ENCODE data around the gene SOAT1. TPM values are rescaled to one million over a fixed set of nuclear protein-coding genes. Genes with fewer than 3 reads are reported as not detected.

SOAT1 gene
- polyA plus RNA-seq, 1 of the 3 experiments (the other 2 are of a cell fraction), result 8.1 TPM

DNA sequence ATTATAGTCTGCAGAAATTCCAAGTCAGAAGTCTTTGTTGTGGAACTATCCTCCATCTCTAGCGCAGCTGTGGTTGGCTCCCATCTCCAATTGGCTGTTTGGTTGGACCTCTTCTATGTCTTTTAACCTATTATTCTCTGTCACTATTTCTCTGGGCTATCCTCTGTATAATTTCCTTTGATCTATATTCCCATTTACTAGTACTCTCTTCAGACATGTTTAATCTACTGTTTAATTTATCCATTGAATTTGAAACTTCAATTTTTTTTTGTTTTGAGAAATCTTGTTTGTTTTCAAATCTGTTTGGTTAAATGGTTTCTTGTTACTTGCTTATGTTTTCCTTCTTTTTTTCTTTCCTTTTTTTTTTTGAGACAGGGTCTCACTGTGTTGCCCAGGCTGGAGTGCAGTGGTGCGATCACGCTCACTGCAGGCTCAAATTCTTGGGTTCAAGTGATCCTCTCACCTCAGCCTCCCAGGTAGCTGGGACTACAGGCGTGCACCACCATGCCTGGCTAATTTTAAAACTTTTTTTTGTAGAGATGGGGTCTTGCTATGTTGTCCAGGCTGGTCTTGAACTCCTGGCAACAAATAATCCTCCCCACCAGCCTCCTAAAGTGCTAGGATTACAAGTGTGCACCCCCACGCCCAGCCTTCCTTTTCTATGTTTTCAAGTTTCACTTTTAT lies 28.1 kb downstream of the SOAT1 start:
- H3K4me1 ChIP-seq (ENCODE audit: control insufficient read depth in 1 of 2, insufficient read depth in 2 of 2, low read depth in 1 of 2, low read length in 1 of 2), result no peaks in the 10 kb centered on the region
- H3K4me2 ChIP-seq, result no peak overlapping the region
- 95% methylated on average over 5 of the region's 5 CpGs for WGBS (ENCODE audit: low lambda C conversion rate)
- peaks cover 6 to 49% of the 10 kb centered on the region in 2 experiments for H3K36me3 ChIP-seq (replicated peaks in 1 of 2; ENCODE audit: control insufficient read depth in 1 of 2, insufficient read depth in 2 of 2, low read length in 1 of 2)
- ChIA-PET POLR2A (no interaction called here), CTCF (no interaction called here)
- H3K79me2 ChIP-seq (ENCODE audit: insufficient read depth), result peaks cover 41% of the 10 kb centered on the region
- no peak overlapping the region for H2AFZ ChIP-seq (ENCODE audit: low read depth)
- H3K27me3 ChIP-seq (ENCODE audit: insufficient read depth), result no peaks in the 10 kb centered on the region
- no peak overlapping the region for H3K4me3 ChIP-seq (ENCODE audit: low read depth in 2 of 2, low read length in 1 of 2)
- H3K9me3 ChIP-seq, result peaks cover 12% of the 10 kb centered on the region; the same call in 1 of the 2 replicates
- TF ChIP-seq SMC3 (IDR thresholded peaks at IDR 0.05; ENCODE audit: low read depth, low read length) (no peak), RAD21 (IDR thresholded peaks at IDR 0.05; ENCODE audit: low read length) (no peak), FOXJ3 (CRISPR knock-in tag; IDR thresholded peaks at IDR 0.05) (no peak), TAF1 (IDR thresholded peaks at IDR 0.05; ENCODE audit: borderline replicate concordance, low read depth, low read length) (no peak), YY1 (IDR thresholded peaks at IDR 0.05; ENCODE audit: low read depth) (no peak)
- TF ChIP-seq, protein P1, sequence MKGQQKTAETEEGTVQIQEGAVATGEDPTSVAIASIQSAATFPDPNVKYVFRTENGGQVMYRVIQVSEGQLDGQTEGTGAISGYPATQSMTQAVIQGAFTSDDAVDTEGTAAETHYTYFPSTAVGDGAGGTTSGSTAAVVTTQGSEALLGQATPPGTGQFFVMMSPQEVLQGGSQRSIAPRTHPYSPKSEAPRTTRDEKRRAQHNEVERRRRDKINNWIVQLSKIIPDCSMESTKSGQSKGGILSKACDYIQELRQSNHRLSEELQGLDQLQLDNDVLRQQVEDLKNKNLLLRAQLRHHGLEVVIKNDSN (IDR thresholded peaks at IDR 0.05; ENCODE audit: borderline replicate concordance, low read depth), result no peak
- H4K20me1 ChIP-seq (ENCODE audit: insufficient read depth), result no peaks in the 10 kb centered on the region
- no peaks in the 10 kb centered on the region for H3K9me2 ChIP-seq
- H3K27ac ChIP-seq (ENCODE audit: low read depth in 2 of 2, low read length in 1 of 2), result no peak overlapping the region
- no peak overlapping the region for H3K9ac ChIP-seq
- H3F3A ChIP-seq (replicated peaks; ENCODE audit: insufficient read depth), result no peaks in the 10 kb centered on the region
- DNase-seq, result no peak

- POLR2A ChIA-PET, result no interaction called here
- Histone ChIP-seq H3K4me3 (ENCODE audit: low read depth in 2 of 2, low read length in 1 of 2) (no peak overlapping the region), H3F3A (replicated peaks; ENCODE audit: insufficient read depth) (no peaks in the 10 kb centered on the region), H3K9me2 (no peaks in the 10 kb centered on the region), H3K9me3 (peaks cover 12% of the 10 kb centered on the region; the same call in 1 of the 2 replicates), H3K27ac (ENCODE audit: low read depth in 2 of 2, low read length in 1 of 2) (no peak overlapping the region), H4K20me1 (ENCODE audit: insufficient read depth) (no peaks in the 10 kb centered on the region), H2AFZ (ENCODE audit: low read depth) (no peak overlapping the region), H3K27me3 (ENCODE audit: insufficient read depth) (no peaks in the 10 kb centered on the region), H3K36me3 (replicated peaks in 1 of 2; ENCODE audit: control insufficient read depth in 1 of 2, insufficient read depth in 2 of 2, low read length in 1 of 2) (peaks cover 8 to 53% of the 10 kb centered on the region in 2 experiments), H3K4me2 (no peak overlapping the region), H3K4me1 (ENCODE audit: control insufficient read depth in 1 of 2, insufficient read depth in 2 of 2, low read depth in 1 of 2, low read length in 1 of 2) (no peaks in the 10 kb centered on the region), H3K9ac (no peak overlapping the region), H3K79me2 (ENCODE audit: insufficient read depth) (peaks cover 41% of the 10 kb centered on the region)
- CTCF ChIA-PET, result no interaction called here
- DNase-seq, result no peak
- 81% methylated on average over 3 of the region's 3 CpGs for WGBS (ENCODE audit: low lambda C conversion rate)
- TF ChIP-seq YY1 (IDR thresholded peaks at IDR 0.05; ENCODE audit: low read depth), result no peak
- no peak for TF ChIP-seq RCOR1 (IDR thresholded peaks at IDR 0.05; ENCODE audit: low read length)
- TF ChIP-seq, protein P2, sequence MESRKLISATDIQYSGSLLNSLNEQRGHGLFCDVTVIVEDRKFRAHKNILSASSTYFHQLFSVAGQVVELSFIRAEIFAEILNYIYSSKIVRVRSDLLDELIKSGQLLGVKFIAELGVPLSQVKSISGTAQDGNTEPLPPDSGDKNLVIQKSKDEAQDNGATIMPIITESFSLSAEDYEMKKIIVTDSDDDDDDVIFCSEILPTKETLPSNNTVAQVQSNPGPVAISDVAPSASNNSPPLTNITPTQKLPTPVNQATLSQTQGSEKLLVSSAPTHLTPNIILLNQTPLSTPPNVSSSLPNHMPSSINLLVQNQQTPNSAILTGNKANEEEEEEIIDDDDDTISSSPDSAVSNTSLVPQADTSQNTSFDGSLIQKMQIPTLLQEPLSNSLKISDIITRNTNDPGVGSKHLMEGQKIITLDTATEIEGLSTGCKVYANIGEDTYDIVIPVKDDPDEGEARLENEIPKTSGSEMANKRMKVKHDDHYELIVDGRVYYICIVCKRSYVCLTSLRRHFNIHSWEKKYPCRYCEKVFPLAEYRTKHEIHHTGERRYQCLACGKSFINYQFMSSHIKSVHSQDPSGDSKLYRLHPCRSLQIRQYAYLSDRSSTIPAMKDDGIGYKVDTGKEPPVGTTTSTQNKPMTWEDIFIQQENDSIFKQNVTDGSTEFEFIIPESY (IDR thresholded peaks at IDR 0.05; ENCODE audit: borderline replicate concordance, low read depth), result no peak
- TF ChIP-seq CHD2 (IDR thresholded peaks at IDR 0.05; ENCODE audit: low read length, partially characterized antibody), result no peak
- TF ChIP-seq POLR2AphosphoS5 (IDR thresholded peaks at IDR 0.05; ENCODE audit: low read depth, low read length), result no peak
- no peak for TF ChIP-seq FOXM1 (IDR thresholded peaks at IDR 0.05; ENCODE audit: low read depth)
- no peak for TF ChIP-seq MAX (IDR thresholded peaks at IDR 0.05; ENCODE audit: low read depth)
- no peak for TF ChIP-seq TAF1 (IDR thresholded peaks at IDR 0.05; ENCODE audit: borderline replicate concordance, low read depth, low read length)
- TF ChIP-seq, protein P3, sequence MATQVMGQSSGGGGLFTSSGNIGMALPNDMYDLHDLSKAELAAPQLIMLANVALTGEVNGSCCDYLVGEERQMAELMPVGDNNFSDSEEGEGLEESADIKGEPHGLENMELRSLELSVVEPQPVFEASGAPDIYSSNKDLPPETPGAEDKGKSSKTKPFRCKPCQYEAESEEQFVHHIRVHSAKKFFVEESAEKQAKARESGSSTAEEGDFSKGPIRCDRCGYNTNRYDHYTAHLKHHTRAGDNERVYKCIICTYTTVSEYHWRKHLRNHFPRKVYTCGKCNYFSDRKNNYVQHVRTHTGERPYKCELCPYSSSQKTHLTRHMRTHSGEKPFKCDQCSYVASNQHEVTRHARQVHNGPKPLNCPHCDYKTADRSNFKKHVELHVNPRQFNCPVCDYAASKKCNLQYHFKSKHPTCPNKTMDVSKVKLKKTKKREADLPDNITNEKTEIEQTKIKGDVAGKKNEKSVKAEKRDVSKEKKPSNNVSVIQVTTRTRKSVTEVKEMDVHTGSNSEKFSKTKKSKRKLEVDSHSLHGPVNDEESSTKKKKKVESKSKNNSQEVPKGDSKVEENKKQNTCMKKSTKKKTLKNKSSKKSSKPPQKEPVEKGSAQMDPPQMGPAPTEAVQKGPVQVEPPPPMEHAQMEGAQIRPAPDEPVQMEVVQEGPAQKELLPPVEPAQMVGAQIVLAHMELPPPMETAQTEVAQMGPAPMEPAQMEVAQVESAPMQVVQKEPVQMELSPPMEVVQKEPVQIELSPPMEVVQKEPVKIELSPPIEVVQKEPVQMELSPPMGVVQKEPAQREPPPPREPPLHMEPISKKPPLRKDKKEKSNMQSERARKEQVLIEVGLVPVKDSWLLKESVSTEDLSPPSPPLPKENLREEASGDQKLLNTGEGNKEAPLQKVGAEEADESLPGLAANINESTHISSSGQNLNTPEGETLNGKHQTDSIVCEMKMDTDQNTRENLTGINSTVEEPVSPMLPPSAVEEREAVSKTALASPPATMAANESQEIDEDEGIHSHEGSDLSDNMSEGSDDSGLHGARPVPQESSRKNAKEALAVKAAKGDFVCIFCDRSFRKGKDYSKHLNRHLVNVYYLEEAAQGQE (IDR thresholded peaks at IDR 0.05; ENCODE audit: low read depth, low read length), result no peak
- TF ChIP-seq GABPA (IDR thresholded peaks at IDR 0.05; ENCODE audit: low read depth), result no peak
- no peak for TF ChIP-seq TCF12 (IDR thresholded peaks at IDR 0.05)
- TF ChIP-seq TEAD4 (IDR thresholded peaks at IDR 0.05; ENCODE audit: borderline replicate concordance, insufficient read depth), result no peak
- no peak for TF ChIP-seq ELF1 (IDR thresholded peaks at IDR 0.05)
- TF ChIP-seq JUND (IDR thresholded peaks at IDR 0.05), result no peak
- TF ChIP-seq RXRA (IDR thresholded peaks at IDR 0.05; ENCODE audit: borderline replicate concordance, low read depth), result no peak
- no peak for TF ChIP-seq EP300 (IDR thresholded peaks at IDR 0.05; ENCODE audit: borderline replicate concordance in 1 of 2, low read depth in 1 of 2, low read length in 1 of 2)
These were observed 29.0 kb downstream of the SOAT1 start for GRCh38 chr1:179322557-179322956.

Data from SK-N-SH (cell line).